Stimulated activated CD4-positive, alpha-beta T cell treated with anti-CD3 and anti-CD28 coated beads, Interleukin-4, amount 100 ng/mL, for 24 hours (primary cell): ENCODE results near the gene ACTN4.

ENCODE experiments used
- DNase-seq: peaks from one replicate; pipeline ENCODE4 v3.0.0-alpha.2; 2020

ACTN4 gene

DNA sequence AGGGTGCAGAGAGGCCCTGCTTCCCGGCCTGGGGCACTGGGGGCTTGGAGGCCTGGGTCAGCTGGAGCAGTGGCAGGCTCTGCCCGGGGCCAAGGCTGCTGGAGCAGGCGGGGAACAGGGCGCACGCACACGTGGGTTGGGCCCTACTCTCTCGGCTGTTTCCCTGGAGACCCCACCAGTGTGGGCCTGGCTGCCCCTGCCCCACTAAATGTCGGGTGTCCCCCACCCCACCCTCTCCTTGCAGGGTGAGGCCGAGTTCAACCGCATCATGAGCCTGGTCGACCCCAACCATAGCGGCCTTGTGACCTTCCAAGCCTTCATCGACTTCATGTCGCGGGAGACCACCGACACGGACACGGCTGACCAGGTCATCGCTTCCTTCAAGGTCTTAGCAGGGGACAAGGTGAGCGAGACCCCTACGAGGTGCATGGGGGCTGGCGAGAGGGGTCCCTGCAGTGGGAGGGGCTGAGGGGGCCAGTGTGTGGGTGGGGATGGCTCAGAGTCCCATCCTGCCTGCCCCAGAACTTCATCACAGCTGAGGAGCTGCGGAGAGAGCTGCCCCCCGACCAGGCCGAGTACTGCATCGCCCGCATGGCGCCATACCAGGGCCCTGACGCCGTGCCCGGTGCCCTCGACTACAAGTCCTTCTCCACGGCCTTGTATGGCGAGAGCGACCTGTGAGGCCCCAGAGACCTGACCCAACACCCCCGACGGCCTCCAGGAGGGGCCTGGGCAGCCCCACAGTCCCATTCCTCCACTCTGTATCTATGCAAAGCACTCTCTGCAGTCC lies 81.5 kb downstream of the ACTN4 start:
- no peak for DNase-seq

- peak; percentile 79 for DNase-seq
Measured at GRCh38 chr19:38729653-38730469, 82.4 kb downstream of the ACTN4 start.

- no peak for DNase-seq
Measured at GRCh38 chr19:38730470-38730730, 83.0 kb downstream of the ACTN4 start.

GRCh38 chr19:38730731-38731589 lies 83.5 kb downstream of the ACTN4 start:
- DNase-seq = no peak

- DNase-seq = no peak
Measured at GRCh38 chr19:38731654-38732301, 84.3 kb downstream of the ACTN4 start.

- no peak for DNase-seq
Measured at GRCh38 chr19:38733241-38733492, 85.7 kb downstream of the ACTN4 start.

GRCh38 chr19:38733493-38734175 lies 86.2 kb downstream of the ACTN4 start:
- DNase-seq = no peak

DNA sequence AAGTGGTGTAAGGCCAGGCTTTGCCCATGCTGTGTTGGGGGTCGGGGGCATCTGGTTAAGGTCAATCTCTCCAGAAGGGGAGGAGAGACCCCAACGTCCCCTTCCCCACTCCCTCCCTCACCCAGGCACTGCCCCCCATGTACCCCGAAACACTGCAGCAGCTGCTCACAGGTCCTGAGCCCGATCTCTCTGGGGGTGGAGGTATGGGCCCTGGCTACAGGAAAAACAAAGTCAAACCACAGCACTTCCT lies 86.7 kb downstream of the ACTN4 start:
- no peak for DNase-seq

GRCh38 chr19:38734426-38735256 lies 87.2 kb downstream of the ACTN4 start:
- peak; percentile 19 for DNase-seq

GRCh38 chr19:38735257-38735686 lies 87.8 kb downstream of the ACTN4 start:
- DNase-seq = no peak

DNA sequence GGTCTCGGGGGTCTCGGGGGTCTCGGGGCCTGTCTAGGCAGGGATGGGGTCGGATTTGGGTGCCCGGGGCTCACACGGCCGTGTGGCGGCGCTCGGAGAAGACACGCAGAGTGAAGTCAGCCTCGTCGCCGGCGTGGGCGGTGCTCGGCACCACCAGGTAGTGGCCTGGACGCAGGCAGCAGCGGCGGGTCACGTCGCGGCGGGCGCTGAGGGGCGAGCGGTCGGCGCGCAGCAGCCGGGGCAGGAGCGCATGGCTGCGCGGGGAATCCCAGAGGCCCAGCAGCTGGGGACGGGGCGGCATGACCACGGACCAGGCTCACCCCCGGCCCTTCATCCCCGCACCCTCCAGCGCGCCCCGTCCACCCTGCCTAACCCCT lies 88.6 kb downstream of the ACTN4 start:
- DNase-seq = peak; percentile 53

- peak; percentile 64 for DNase-seq
Measured at GRCh38 chr19:38736413-38737280, 89.2 kb downstream of the ACTN4 start.

GRCh38 chr19:38737281-38737865 lies 89.9 kb downstream of the ACTN4 start:
- DNase-seq = no peak

- DNase-seq = no peak
Measured at GRCh38 chr19:38737921-38738737, 90.7 kb downstream of the ACTN4 start.

GRCh38 chr19:38739440-38740256 lies 92.2 kb downstream of the ACTN4 start:
- DNase-seq = no peak

GRCh38 chr19:38740257-38740592 lies 92.8 kb downstream of the ACTN4 start:
- DNase-seq = no peak

DNA sequence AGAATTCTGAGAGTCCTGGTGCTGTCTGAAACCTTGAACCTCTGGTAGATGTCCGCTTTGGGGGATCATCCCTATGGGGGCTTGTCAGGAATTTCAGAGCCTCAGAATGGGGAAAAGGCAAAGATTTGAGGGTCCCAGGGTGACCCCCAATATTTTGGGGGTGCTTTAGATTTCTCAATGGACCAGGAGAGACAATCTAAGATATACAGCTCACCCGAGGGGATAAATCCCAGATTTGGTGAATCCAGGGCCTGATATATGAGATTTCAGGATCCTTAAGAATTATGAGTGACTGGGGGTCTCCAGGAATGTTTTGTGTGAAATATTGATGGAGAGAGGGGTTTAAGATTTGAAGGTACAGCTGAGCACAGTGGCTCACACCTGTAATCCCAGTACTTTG lies 93.5 kb downstream of the ACTN4 start:
- no peak for DNase-seq

GRCh38 chr19:38741670-38742069 lies 94.2 kb downstream of the ACTN4 start:
- no peak for DNase-seq

- no peak for DNase-seq
Measured at GRCh38 chr19:38742296-38742695, 94.8 kb downstream of the ACTN4 start.
